ENCODE data around the gene CNOT4. TPM values are rescaled to one million over a fixed set of nuclear protein-coding genes. Genes with fewer than 3 reads are reported as not detected.

CNOT4 gene
- total and polyA plus RNA-seq, 2 of the 4 experiments (the other 2 are of a cell fraction), result 7.0 to 8.1 TPM

DNA sequence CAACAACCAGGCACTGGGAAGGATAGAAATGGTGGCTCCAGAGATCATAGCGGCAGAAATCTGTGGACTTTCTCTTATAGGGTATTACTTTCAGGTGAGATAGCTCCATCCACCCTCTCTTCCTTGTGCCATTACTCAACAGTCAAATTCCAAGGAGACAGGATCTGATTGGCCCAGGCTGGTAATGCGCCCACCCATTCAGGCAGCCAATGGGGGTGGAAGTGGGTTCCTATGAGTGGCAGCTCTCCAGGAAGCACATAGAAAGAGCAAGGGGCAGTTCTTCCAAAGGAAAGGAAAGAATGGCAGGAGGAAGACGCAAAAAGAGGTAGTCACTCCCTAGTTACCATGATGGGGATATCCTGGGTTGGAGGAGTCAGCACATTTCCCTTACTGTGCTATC is 181.8 kb downstream of the CNOT4 start:
- Histone ChIP-seq H3K56ac (ENCODE audit: extremely low read depth, insufficient read depth, low read length) (no peak overlapping the region), H3K9ac (ENCODE audit: low read depth, low read length) (no peak overlapping the region), H3K14ac (replicated peaks; ENCODE audit: low read depth, low read length) (no peak overlapping the region), H2BK120ac (ENCODE audit: low read depth, low read length) (no peak overlapping the region), H3K27ac (ENCODE audit: insufficient read depth, low read length) (no peak overlapping the region), H3K4me2 (ENCODE audit: low read depth, low read length) (no peak overlapping the region), H2AK9ac (replicated peaks; ENCODE audit: low read depth, low read length, poor library complexity) (no peak overlapping the region), H2AK5ac (ENCODE audit: low read depth, low read length) (no peak overlapping the region), H3K4me3 (ENCODE audit: insufficient read depth, low read depth, low read length) (no peak overlapping the region), H2BK5ac (ENCODE audit: low read depth, low read length, poor library complexity, severe bottlenecking) (no peak overlapping the region), H3K9me1 (ENCODE audit: insufficient read depth, low read length) (no peaks in the 10 kb centered on the region), H2AFZ (replicated peaks; ENCODE audit: low read length, poor library complexity) (no peak overlapping the region), H4K5ac (ENCODE audit: low read depth, low read length) (no peak overlapping the region), H3K4ac (ENCODE audit: low read depth, low read length) (no peak overlapping the region), H3K18ac (ENCODE audit: low read depth, low read length) (no peak overlapping the region), H4K20me1 (ENCODE audit: insufficient read depth, low read length) (no peaks in the 10 kb centered on the region), H4K91ac (ENCODE audit: insufficient read depth, low read depth, low read length) (no peak overlapping the region), H3K4me1 (ENCODE audit: control insufficient read depth, insufficient read depth, low read length) (no peaks in the 10 kb centered on the region), H4K8ac (ENCODE audit: low read depth in 2 of 2, low read length in 2 of 2) (no peak overlapping the region), H3K36me3 (ENCODE audit: control insufficient read depth, insufficient read depth, low read length) (no peaks in the 10 kb centered on the region), H2BK20ac (ENCODE audit: low read depth, low read length) (no peak overlapping the region), H3K23ac (ENCODE audit: low read depth, low read length) (no peak overlapping the region), H3K79me1 (ENCODE audit: low read depth in 1 of 2, low read length in 2 of 2) (no peaks in the 10 kb centered on the region), H3K9me3 (ENCODE audit: control insufficient read depth, insufficient read depth, low read length) (no peaks in the 10 kb centered on the region), H3K27me3 (ENCODE audit: control insufficient read depth, insufficient read depth, low read length) (peaks cover 10% of the 10 kb centered on the region), H2BK15ac (ENCODE audit: low read depth, low read length) (no peak overlapping the region)
- ATAC-seq (ENCODE audit: low read depth) (no peak), DNase-seq (no peak)
- TF ChIP-seq SMC3 (IDR thresholded peaks at IDR 0.05; ENCODE audit: low read depth, low read length) (no peak), MAZ (IDR thresholded peaks at IDR 0.05; ENCODE audit: borderline replicate concordance, low read depth, low read length) (no peak), RFX5 (IDR thresholded peaks at IDR 0.05; ENCODE audit: low read depth, low read length) (no peak), BHLHE40 (IDR thresholded peaks at IDR 0.05; ENCODE audit: low read depth, low read length) (no peak), MAFK (IDR thresholded peaks at IDR 0.05; ENCODE audit: low read depth, low read length) (no peak), POLR2A (IDR thresholded peaks at IDR 0.05; ENCODE audit: low read depth, low read length) (no peak), CEBPB (IDR thresholded peaks at IDR 0.05; ENCODE audit: low read depth, low read length) (no peak), RCOR1 (IDR thresholded peaks at IDR 0.05; ENCODE audit: insufficient replicate concordance, low read length) (no peak), CHD1 (IDR thresholded peaks at IDR 0.05; ENCODE audit: low read depth, low read length) (no peak), NFE2L2 (IDR thresholded peaks at IDR 0.05; ENCODE audit: low read depth, low read length) (no peak), FOS (IDR thresholded peaks at IDR 0.05; ENCODE audit: low read depth, low read length) (no peak), MXI1 (IDR thresholded peaks at IDR 0.05; ENCODE audit: borderline replicate concordance, low read depth, low read length) (no peak), RAD21 (IDR thresholded peaks at IDR 0.05; ENCODE audit: low read length) (no peak)
- TF ChIP-seq, protein P1, sequence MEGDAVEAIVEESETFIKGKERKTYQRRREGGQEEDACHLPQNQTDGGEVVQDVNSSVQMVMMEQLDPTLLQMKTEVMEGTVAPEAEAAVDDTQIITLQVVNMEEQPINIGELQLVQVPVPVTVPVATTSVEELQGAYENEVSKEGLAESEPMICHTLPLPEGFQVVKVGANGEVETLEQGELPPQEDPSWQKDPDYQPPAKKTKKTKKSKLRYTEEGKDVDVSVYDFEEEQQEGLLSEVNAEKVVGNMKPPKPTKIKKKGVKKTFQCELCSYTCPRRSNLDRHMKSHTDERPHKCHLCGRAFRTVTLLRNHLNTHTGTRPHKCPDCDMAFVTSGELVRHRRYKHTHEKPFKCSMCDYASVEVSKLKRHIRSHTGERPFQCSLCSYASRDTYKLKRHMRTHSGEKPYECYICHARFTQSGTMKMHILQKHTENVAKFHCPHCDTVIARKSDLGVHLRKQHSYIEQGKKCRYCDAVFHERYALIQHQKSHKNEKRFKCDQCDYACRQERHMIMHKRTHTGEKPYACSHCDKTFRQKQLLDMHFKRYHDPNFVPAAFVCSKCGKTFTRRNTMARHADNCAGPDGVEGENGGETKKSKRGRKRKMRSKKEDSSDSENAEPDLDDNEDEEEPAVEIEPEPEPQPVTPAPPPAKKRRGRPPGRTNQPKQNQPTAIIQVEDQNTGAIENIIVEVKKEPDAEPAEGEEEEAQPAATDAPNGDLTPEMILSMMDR (conservative IDR thresholded peaks at IDR 0.05; ENCODE audit: low read depth, low read length), result no peak
- TF ChIP-seq, protein P2, sequence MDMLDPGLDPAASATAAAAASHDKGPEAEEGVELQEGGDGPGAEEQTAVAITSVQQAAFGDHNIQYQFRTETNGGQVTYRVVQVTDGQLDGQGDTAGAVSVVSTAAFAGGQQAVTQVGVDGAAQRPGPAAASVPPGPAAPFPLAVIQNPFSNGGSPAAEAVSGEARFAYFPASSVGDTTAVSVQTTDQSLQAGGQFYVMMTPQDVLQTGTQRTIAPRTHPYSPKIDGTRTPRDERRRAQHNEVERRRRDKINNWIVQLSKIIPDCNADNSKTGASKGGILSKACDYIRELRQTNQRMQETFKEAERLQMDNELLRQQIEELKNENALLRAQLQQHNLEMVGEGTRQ (IDR thresholded peaks at IDR 0.05; ENCODE audit: low read depth, low read length), result no peak
- TF ChIP-seq, protein P3, sequence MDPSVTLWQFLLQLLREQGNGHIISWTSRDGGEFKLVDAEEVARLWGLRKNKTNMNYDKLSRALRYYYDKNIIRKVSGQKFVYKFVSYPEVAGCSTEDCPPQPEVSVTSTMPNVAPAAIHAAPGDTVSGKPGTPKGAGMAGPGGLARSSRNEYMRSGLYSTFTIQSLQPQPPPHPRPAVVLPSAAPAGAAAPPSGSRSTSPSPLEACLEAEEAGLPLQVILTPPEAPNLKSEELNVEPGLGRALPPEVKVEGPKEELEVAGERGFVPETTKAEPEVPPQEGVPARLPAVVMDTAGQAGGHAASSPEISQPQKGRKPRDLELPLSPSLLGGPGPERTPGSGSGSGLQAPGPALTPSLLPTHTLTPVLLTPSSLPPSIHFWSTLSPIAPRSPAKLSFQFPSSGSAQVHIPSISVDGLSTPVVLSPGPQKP (IDR thresholded peaks at IDR 0.05; ENCODE audit: borderline replicate concordance, low read depth, low read length), result no peak
- intact Hi-C loops (cut with micrococcal nuclease), result no loop called here
- WGBS, 2 experiments (ENCODE audit: extremely low coverage in 2 of 2, insufficient read length in 1 of 2), result no CpG with 5 or more reads among the region's 3 CpGs
- CTCF ChIA-PET, result no interaction called here
- dilution Hi-C loops (cut with HindIII; ENCODE audit: low sequenced_read_pairs, unreplicated experiment), result no loop called here
- in situ Hi-C loops (cut with MboI; ENCODE audit: low sequenced_read_pairs), result no loop called here
- no TSS peak for BruUV-seq (replicated peaks)
- POLR2A ChIA-PET (ENCODE audit: unreplicated experiment), result no interaction called here

All from IMR-90 (cell line).